ENCODE results near the gene C1orf141.
A peak's percentile ranks its signal among the peaks of the same experiment; 100 is the strongest.

The C1orf141 gene

GRCh38 chr1:67058242-67058641 is 76.5 kb downstream of the C1orf141 start:
- no peak for FAIRE-seq
- TF ChIP-seq CTCF (IDR thresholded peaks at IDR 0.05; ENCODE audit: insufficient read depth, missing control alignments): no peak
- DNase-seq (ENCODE audit: insufficient read length, low spot score): no peak

- FAIRE-seq (no peak), DNase-seq (ENCODE audit: insufficient read length, low spot score) (peak; percentile 59)
- TF ChIP-seq CTCF (IDR thresholded peaks at IDR 0.05; ENCODE audit: insufficient read depth, missing control alignments): no peak
Measured at GRCh38 chr1:67053785-67054772, 80.7 kb downstream of the C1orf141 start, which contains the start of gene SLC35D1. SLC35D1 (minus strand) TSS chr1:67054148; CDS start chr1:67054013, 135 bp downstream.

GRCh38 chr1:67053535-67053784 is 81.3 kb downstream of the C1orf141 start:
- no peak for FAIRE-seq
- no peak for TF ChIP-seq CTCF (IDR thresholded peaks at IDR 0.05; ENCODE audit: insufficient read depth, missing control alignments)
- peak; percentile 19 for DNase-seq (ENCODE audit: insufficient read length, low spot score)

- no peak for TF ChIP-seq CTCF (IDR thresholded peaks at IDR 0.05; ENCODE audit: insufficient read depth, missing control alignments)
- no peak for FAIRE-seq
- no peak for DNase-seq (ENCODE audit: insufficient read length, low spot score)
Measured at GRCh38 chr1:67052741-67053534, 81.8 kb downstream of the C1orf141 start.

- TF ChIP-seq CTCF (IDR thresholded peaks at IDR 0.05; ENCODE audit: insufficient read depth, missing control alignments): no peak
- FAIRE-seq (no peak), DNase-seq (ENCODE audit: insufficient read length, low spot score) (no peak)
Measured at GRCh38 chr1:67051196-67051595, 83.6 kb downstream of the C1orf141 start.

- FAIRE-seq (no peak), DNase-seq (ENCODE audit: insufficient read length, low spot score) (no peak)
- TF ChIP-seq CTCF (IDR thresholded peaks at IDR 0.05; ENCODE audit: insufficient read depth, missing control alignments): no peak
Measured at GRCh38 chr1:67044631-67045270, 90.0 kb downstream of the C1orf141 start.
